SK-N-MC (cell line): ENCODE data around the gene CNNM1.

Source experiments
- EZH2 ChIP-seq: fragments of 200-600 bp; sonication (generic); IDR thresholded peaks from one replicate; pipeline ENCODE4 v1.6.1; 2017; ENCODE audit warnings: antibody characterized with exemption
- POLR2AphosphoS5 ChIP-seq: IDR thresholded peaks from 2 replicates; pipeline ENCODE4 v1.6.1; 2012; ENCODE audit warnings: mild to moderate bottlenecking, low read depth, low read length, borderline replicate concordance

- TF ChIP-seq POLR2AphosphoS5 (no peak), EZH2 (no peak)
Observed at GRCh38 chr10:99297033-99297432, 32.1 kb upstream of the CNNM1 start.
